ENCODE measurements around the gene ATF7.
"Not testable (repeated sequence)": the region's sequence is repeated elsewhere in the genome, so short reads cannot be mapped to it uniquely, and the experiment has no call there.

ATF7 gene

DNA sequence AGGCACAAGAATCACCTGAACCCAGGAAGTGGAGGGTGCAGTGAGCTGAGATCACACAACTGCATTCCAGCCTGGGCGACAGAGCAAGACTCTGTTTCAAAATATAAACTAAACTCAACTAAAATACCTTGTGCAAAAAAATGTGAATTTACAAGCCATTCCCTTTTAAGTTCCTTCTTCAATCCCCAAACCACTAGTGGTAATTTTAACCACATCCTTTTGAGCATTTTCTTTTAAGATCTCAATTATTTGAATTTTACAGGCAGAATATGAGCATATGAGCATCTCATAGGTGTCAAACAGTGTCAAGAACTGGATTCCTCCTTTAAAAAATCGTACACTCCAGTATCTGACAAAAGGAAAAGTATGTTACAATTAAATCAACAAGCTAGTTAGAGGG, 61.9 kb downstream of the ATF7 start:
- DNase-seq: no peak

DNA sequence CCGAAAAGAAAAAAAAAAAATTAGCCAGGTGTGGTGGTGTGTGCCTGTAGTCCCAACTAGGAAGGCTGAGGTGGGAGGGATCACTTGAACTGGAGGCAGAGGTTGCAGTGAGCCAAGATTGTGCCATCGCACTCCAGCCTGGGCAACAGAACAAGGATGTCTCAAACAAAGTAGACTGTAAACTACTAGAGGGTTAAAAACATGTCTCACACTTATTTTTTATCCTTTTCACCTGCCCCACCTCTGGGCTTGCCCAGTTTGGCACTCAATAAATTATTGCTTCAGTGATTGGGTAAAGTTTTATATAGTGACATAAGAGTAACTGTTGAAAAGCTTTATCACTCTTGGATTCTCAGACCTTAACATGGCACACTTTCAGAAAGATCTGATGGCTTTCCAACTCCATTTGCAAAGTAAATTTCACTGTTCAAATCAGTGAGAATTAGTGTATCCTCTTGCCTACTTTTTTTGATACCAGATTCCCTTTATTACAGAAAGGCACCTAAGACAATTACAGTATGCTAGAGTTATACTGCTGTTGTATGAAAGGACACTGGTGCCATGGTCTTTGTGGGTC, 62.6 kb downstream of the ATF7 start:
- no peak for DNase-seq

GRCh38 chr12:53561590-53561953, 64.6 kb downstream of the ATF7 start:
- no peak for DNase-seq

- DNase-seq: no peak
Measured at GRCh38 chr12:53560912-53561589, 65.1 kb downstream of the ATF7 start.

- DNase-seq: no peak
Measured at GRCh38 chr12:53560351-53560750, 65.8 kb downstream of the ATF7 start.

DNA sequence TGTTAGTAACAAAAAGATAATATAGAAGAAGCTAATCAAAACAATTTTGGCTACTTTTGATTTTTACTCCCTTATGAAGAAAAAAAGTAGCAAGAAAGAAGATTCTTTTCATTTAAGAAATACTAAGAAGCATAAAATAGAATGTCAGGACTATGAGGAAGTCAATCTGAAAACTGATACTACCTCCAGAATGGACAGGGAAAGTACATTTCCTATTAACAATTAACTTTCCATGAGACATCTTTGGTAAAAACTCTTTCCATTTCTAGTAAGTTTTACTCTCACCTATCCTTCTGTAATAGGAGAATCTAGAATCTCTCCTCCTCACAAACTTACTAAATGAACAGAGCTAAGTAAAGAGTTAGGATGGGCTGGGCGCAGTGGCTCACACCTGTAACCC, 67.6 kb downstream of the ATF7 start:
- no peak for DNase-seq

- no peak for DNase-seq
Measured at GRCh38 chr12:53552361-53553327, 73.5 kb downstream of the ATF7 start.

- DNase-seq: no peak
Measured at GRCh38 chr12:53551889-53552291, 74.3 kb downstream of the ATF7 start.

- DNase-seq: no peak
Measured at GRCh38 chr12:53550595-53550994, 75.6 kb downstream of the ATF7 start.

GRCh38 chr12:53550131-53550530, 76.1 kb downstream of the ATF7 start:
- not testable (repeated sequence) for DNase-seq

DNA sequence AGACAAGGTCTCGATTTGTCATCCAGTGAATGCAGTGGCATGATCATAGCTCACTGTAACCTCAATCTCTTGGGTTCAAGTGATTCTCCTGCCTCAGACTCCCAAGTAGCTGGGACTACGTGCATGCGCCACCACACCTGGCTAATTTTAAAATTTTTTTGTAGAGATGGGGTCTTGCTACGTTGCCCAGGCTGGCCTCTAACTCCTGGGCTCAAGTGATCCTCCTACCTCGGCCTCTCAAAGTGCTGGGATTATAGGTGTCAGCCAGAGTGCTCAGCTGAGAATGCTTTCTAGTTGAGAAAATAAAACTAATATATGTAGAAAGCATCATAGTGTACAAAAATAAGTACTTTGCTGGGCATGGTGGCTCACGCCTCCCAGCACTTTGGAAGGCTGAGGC, 77.8 kb downstream of the ATF7 start:
- not testable (repeated sequence) for DNase-seq

DNA sequence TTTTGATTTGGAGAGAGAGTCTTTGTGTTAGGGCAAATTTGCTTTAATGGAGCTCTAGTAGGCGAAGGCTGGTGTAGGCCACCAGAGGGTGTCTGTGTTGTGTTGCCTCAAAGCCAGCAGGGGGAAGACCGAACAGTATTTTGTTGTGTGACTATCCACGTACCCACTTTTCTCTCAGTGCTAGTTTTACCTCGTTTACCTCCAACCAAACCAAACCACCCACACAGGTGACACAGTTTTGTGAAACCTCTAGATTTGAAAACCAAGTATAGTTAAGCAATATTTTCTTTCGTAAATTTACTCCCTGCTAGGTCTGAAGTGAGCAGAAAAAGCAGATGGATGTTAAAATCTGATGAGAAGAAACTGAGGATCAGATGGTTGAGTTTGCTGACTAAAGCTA, 82.6 kb downstream of the ATF7 start:
- DNase-seq: peak; percentile 6

DNA sequence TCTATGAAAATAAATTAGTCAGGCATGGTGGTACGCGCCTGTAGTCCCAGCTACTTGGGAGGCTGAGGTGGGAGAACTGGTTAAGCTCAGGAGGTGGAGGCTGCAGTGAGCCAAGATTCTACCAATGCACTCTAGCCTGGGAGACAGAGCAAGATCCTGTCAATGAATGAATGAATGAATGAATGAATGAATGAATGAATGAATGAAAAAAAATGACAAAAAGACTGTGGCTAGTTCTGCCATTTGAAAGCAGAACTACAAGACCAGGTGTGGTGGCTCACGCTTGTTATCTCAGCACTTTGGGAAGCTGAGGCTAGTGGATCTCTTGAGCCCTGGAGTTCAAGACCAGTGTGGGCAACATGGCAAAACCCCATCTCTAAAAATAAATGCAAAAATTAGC, 86.7 kb downstream of the ATF7 start:
- no peak for DNase-seq

DNA sequence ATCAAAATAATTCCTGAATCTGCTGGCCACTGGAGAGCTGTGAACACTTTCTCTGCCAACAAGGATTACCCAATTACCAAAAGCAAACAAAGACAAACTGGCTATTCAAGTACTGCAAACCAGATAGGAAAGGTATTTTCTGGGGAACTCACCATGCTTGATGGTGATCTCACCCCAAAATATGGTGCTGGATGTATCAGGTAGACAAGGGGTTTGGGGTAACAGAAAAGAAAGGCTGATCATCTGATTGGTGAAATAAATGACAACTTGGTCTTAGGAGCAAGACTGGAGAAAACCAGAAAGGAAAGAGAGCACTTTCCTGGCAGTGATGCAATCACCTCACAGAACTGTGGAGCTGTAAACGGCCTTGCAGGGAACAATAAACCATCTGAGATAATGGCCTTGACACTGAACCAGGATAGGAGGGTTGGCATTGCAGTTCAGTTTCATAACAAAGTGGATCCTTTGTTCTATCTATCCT, 87.9 kb downstream of the ATF7 start:
- DNase-seq: peak; percentile 35

- no peak for DNase-seq
Measured at GRCh38 chr12:53536962-53537361, 89.2 kb downstream of the ATF7 start.

DNA sequence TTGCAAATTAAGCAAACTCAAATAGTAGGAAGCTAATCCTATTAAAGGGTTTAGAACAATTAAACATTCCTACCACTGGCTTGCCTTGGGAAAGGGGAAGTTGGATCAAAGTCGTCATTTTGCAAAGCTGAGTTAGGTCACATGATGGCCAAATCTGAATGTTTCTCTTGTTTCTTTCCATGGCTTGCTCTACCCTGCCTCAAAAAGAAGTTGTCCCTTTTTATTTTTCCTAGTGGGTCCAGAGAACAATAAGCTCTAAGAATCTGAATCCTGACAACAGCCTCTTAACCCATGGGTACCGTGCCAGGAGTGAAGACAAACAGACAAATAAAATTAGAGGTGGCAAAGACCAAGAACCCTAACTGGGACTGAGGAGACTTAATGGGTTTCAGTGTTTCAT, 92.7 kb downstream of the ATF7 start:
- no peak for DNase-seq

GRCh38 chr12:53532524-53533445, 93.4 kb downstream of the ATF7 start:
- no peak for DNase-seq

- DNase-seq: no peak
Measured at GRCh38 chr12:53532021-53532420, 94.2 kb downstream of the ATF7 start.

DNA sequence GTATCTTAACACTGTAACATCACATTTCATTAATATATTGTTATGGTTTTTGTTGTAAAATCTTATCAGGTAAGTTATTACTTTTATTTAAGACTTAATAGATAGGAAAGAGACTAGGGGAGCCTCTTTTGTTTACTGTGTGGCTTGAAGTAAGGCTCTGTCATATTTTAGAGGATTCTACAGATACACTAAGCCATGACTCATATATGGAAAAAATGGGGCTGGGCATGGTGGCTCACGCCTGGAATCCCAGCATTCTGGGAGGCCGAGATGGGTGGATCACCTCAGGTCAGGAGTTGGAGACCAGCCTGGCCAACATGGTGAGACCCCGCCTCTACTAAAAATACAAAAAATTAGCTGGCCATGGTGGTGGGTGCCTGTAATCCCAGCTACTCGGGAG, 95.3 kb downstream of the ATF7 start:
- DNase-seq: no peak

DNA sequence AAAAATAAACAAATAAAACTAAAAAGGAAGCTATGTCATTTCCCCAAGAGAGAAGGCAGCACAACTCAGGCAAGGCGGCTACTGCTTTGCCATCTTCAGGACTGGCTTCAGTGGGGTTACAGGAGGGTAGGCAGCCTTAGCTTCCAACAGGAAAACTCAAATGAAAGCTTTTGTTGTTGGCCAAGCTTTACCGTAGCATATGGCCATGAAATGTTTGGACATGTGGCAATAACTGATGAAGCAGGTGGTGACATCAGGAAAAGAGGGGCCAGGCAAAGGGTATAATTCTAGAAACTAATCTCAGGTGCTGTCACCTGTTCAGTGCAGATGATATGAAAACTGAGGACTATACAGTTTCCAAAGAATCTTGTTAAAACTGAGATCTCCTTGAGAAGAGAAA, 96.1 kb downstream of the ATF7 start:
- no peak for DNase-seq

DNA sequence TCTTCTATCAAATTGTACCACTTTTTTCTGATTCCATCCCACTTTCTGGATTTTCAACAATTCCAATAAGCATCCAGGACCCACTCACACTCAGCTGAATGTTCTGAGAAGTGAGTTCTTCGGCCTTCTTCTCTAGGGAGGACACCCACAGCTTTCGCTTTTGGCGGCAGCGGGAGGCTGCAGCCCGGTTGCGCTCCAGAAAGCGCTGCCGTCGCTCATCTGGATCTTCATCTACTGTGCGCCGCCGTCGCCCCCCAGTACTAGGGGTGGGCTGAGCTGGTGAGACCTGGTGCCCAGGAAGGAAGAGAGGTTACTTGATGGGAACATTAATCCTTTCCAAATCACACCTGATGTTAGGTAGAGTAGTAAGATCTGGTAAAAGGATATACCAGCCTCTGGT, 101.7 kb downstream of the ATF7 start:
- DNase-seq: no peak

- no peak for DNase-seq
Measured at GRCh38 chr12:53523131-53523530, 103.1 kb downstream of the ATF7 start.

DNA sequence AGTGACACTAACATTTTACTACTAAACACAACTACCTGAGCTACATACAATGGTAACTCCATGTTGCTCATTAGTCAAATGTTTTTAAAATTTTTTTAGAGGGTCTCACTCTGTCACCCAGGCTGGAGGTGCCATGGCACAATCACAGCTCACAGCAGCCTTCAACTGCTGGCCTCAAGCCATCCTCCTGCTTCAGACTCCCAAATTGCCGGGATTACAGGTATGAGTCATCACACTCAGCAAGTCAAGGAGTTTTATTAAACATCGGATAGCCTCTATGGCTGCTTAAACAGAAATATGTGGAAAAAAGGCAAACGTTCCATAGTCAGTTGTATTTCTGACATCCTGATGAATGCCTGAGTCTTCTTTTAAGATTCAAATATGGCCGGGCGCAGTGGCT, 107.8 kb downstream of the ATF7 start:
- no peak for DNase-seq

Measured in NCI-H1105 treated with DMSO at 0.1 percent for 48 hours (cell line).